M059J (cell line): ENCODE measurements around the gene DGLUCY. TPM values are rescaled to one million over a fixed set of nuclear protein-coding genes. Genes with fewer than 3 reads are reported as not detected.
"Not testable (repeated sequence)": the region's sequence is repeated elsewhere in the genome, so short reads cannot be mapped to it uniquely, and the experiment has no call there.

Source experiments
- DNase-seq: peaks from one replicate; pipeline ENCODE4 v3.0.0-alpha.2; 2012; ENCODE audit warnings: low read depth
- total RNA-seq: library from RNA; depleted of rRNA; stranded (reverse); fragments of >200 nt; shearing (Covaris generic); gene quantifications from 2 replicates; pipeline ENCODE4 v1.2.3, GENCODE V29; 2014

Gene DGLUCY
- total RNA-seq, 1 experiment from 2014 or later, result 19.9 TPM

DNA sequence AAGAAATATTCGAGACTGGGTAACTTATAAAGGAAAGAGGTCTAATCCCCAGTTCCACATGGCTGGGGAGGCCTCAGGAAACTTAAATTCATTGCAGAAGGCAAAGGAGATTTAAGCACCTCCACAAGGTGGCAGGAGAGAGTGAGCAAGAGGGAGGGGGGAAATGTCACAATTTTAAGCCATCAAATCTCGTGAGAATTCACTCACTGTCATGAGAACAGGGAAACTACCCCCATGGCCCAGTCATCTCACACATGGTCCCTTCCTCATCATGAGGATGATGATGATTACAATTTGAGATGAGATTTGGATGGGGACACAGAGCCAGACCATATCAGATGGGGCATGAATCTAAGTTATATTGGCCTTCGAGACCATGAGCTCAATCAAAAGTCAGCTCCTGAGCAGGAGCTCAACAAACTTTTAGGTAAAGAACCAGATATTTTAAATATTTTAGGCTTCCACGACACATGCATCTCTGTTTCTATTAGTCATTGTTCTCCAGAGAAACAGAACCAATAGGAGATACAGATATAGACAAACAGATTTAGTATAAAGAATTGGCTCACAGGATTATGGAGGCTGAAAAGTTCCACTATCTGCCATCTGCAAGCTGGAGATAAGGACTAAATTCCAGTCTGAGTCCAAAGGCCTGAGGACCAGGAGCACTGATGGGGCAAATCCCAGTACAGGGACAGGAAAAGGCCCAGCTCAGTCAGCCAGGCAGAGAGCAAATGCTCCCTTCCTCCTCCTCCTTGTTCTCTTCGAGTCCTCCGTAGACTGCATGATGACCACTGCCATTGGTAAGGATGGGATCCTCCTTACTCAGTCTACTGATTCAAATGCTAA is 24.9 kb downstream of the DGLUCY start:
- no peak for DNase-seq

DNA sequence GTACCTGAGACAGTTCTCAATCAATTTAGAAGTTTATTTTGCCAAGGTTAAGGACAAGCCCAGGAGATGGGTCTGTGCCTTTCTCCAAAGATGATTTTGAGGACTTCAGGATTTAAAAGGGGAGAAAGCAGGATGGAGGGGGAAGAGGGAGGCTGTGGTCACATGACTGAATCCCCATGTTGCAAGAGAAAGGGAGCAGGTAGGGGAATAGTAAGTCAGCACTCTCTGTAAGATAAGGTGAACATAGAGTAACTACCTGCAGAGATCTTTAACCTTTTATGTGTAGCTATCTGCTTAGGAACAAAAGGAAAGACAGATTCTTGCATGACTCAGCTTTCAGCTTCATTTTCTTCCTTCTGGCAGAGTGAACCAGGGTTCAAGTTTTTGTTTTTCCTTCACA is 25.9 kb downstream of the DGLUCY start:
- no peak for DNase-seq

GRCh38 chr14:91140672-91141071 is 26.8 kb downstream of the DGLUCY start:
- peak; percentile 56 for DNase-seq

GRCh38 chr14:91142214-91142668 is 28.4 kb downstream of the DGLUCY start:
- no peak for DNase-seq

GRCh38 chr14:91143862-91144261 is 30.0 kb downstream of the DGLUCY start:
- DNase-seq, result no peak

GRCh38 chr14:91144425-91145145 is 30.7 kb downstream of the DGLUCY start:
- DNase-seq, result no peak

DNA sequence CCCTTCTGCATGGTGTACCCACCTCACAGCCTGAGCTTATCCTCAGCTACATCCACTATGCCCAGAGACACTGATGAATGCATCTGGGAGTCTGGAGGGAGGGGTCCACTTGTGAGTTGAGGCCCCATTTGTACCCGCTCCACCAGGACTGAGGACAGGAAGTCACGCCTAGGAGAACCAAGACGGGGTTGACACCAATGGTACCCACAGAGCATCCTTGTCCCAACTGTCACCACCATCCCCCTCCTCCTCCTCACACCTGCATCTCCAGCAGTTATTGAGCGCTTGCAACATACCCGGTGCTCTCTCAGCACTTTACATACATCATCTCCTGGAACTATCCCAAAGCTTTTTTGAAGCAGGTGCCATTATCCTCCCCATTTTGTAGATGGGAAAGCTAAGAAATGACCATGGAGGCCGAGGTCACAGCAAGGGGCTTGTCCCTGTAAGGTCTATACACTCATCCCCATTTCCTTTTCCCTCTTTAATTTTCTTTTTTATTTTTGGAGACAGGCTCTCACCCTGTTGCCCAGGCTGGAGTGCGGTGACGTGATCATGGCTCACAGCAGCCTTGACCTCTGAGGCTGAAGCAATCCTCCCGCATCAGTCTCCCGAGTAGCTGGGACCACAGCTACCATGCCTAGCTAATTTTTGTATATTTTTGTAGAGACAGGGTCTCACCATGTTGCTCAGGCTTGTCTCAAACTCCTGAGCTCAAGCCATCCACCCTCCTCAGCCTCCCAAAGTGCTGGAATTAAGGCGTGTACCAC is 31.7 kb downstream of the DGLUCY start:
- no peak for DNase-seq

GRCh38 chr14:91146661-91147060 is 32.8 kb downstream of the DGLUCY start:
- DNase-seq, result no peak

DNA sequence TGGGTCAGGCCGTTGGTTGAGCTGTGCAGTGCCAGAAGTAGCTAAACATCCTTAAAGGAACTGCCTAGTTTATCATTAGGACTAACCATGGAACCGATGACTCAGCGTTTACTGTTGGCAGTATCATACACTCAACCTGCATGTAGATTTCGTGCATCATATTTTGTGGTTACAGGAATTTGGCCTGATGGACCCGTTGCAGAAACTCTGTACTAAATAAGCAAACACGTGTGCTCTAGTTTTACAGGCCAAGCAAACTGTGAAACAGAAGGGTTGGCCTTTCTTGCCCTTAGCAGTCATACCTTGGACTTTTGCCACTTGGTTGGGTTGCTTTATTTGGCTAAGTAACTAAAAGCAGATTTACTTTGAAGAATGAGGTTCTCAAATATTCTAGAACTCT is 35.6 kb downstream of the DGLUCY start:
- DNase-seq, result peak; percentile 98

DNA sequence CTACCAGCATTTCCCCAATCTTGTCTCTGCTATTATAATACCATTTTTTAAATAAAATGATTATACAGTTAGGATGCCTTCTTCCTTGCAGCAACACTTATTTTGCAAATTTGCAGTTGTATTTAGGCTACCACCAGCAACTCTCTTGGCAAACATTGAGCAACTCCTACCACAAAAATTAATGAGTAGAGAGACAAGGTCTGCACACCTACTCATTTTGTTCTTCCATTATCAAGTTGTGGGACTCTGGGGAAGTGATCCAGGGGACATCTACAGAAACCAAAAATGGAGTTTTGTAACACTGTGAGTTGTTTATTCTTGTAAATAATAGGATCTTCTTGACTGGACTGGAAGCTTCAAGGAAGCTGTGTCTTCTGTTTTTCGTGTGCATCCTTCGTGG is 38.6 kb downstream of the DGLUCY start:
- DNase-seq, result no peak

GRCh38 chr14:91153360-91153759 is 39.5 kb downstream of the DGLUCY start:
- no peak for DNase-seq

DNA sequence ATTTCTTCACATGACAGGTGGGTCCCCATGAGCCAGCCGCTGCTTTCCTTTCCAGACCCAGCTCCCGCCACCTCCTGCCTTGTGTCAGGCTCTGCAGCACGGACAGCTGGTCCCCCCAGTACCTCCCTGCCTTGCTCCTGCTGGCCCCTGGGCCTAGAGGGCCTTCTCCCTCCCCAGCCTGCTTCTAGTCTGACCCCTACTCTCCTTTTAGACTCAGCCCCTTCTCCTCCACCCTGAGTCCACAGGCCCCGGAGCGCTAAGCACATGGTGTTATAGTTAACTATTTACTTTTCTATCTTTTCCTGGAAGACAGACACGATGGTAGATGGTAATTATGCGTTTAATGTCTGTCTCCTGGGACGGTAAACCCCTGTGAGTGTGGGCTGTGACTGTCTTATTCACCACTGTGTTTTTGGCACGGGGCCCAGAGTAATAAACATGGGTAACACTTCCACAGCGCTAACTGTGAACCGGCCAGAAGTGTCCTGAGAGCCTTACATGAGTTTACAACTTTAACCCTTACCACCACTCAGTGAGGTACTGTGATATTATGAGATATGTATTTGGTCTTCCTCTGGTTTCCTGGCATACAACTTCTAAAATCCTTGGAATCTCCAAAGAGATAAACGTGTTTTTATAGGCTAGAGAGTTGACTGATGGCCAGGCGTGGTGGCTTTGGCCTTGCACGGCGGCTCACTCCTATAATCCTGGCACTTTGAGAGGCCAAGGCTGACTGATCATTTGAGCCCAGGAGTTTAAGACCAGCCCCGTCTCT is 41.2 kb downstream of the DGLUCY start:
- peak; percentile 83 for DNase-seq

DNA sequence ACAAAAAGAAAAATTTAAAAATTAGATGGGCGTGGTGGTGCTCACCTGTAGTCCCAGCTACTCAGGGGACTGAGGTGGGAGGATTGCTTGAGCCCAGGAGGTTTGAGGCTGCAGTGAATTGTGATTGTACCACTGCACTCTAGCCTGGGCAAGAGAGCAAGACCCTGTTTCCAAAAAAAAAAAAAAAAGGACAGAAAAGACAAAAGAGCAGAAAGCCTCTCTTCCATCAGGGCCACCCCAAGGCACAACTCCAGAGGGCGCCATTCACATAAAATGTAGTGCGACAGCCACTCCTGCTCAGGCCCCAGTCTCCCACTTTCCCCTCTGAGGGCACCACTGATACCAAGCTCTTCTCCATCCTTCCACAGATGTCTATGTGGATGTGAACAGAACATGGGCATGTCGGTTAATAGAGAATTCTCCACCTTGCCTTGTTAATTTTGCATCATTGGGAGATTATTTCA is 41.8 kb downstream of the DGLUCY start:
- DNase-seq, result no peak

GRCh38 chr14:91156142-91156666 is 42.3 kb downstream of the DGLUCY start:
- DNase-seq, result not testable (repeated sequence)

- DNase-seq, result not testable (repeated sequence)
Measured at GRCh38 chr14:91156877-91157276, 43.0 kb downstream of the DGLUCY start.

DNA sequence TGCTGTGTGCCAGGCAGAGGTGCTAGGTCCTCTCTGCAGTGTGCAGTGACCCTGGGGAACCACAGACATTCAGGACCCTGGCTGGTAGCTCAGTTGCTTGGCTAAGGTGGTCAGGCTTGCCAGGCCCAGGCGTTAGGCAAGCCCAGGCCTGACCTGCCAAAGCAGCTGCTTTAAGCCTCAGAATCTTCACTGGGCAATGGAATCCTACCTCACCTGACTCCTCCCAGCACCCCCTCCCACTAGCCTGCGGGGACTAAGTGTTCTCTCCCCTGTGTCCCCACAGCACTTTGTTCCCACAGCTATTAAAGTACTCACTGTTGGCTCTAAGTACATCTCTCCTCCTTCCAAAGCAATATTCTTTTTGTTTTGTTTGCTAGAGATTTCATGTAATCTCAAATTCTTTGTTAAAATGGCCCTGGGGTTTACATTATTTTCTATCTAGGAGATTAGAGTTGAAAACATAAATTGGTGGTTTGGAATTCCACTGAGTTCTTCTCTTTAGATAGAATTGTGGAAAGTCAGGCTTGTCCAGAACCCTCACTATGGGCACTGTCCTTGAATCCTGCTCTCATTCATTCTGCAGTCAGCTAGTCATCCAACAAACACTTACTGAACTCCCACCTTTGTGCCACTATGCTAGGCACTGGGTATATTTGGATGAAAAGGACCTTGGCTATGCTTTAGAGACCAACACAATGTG is 44.4 kb downstream of the DGLUCY start:
- DNase-seq, result no peak

GRCh38 chr14:91159182-91159581 is 45.3 kb downstream of the DGLUCY start:
- no peak for DNase-seq

GRCh38 chr14:91159906-91160305 is 46.0 kb downstream of the DGLUCY start:
- no peak for DNase-seq

DNA sequence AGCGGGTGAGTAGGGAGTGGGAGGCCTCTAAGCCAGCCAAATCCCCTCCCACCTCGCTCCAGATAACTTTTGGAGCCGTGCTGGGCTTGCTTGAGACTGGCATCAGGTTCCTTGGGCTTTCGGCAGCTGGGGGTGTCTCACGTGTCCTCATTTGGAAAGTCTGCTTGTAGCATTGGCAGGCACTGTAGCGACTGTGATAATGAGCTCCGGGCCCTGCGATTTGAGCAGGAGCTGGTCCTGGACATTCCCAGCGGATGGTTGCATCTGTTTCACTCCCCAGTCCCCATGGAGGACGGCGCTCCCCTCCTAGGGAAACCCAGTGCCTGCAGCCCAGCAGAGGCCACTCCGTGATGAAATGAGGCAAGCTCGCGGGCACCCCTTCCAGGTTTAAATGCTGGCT is 49.4 kb downstream of the DGLUCY start:
- no peak for DNase-seq

GRCh38 chr14:91164676-91165075 is 50.8 kb downstream of the DGLUCY start:
- DNase-seq, result no peak
